ENCODE data around the gene EHHADH. TPM values are rescaled to one million over a fixed set of nuclear protein-coding genes. Genes with fewer than 3 reads are reported as not detected.

Gene EHHADH
- total and polyA plus RNA-seq, 9 of the 15 experiments (the other 6 are each of a cell fraction or from before 2014, with no cell fraction given): 3.6 to 6.4 (median 5.4) TPM

- TF ChIP-seq SAP30 (IDR thresholded peaks at IDR 0.05; ENCODE audit: borderline replicate concordance, insufficient read depth, low read depth, low read length, poor library complexity, severe bottlenecking) (peak; percentile 23), POLR2H (tag; IDR thresholded peaks at IDR 0.05; ENCODE audit: low read depth) (no peak), PHB2 (IDR thresholded peaks at IDR 0.05; ENCODE audit: low read depth) (no peak), XRCC3 (IDR thresholded peaks at IDR 0.05) (no peak), MBD1 (CRISPR knock-in tag; IDR thresholded peaks at IDR 0.05) (no peak), HMGN3 (IDR thresholded peaks at IDR 0.05; ENCODE audit: borderline replicate concordance, extremely low read depth, insufficient read length, low read depth, low read length) (no peak), POU5F1 (IDR thresholded peaks at IDR 0.05; ENCODE audit: borderline replicate concordance, low read depth, low read length, partially characterized antibody) (no peak), ZC3H4 (CRISPR knock-in tag; IDR thresholded peaks at IDR 0.05; ENCODE audit: borderline replicate concordance) (no peak), ZNF830 (CRISPR knock-in tag; IDR thresholded peaks at IDR 0.05) (0 out of 2 replicates have a peak, but pooled peaks have one; percentile 26), ARNT (IDR thresholded peaks at IDR 0.05) (0 out of 4 replicates have a peak, but pooled peaks of 1 of the 2 experiments have one; percentile 13), LEF1 (IDR thresholded peaks at IDR 0.05) (peak; percentile 75), SP2 (IDR thresholded peaks at IDR 0.05; ENCODE audit: extremely low read depth, low read depth, low read length, poor library complexity, severe bottlenecking) (no peak), TRIM24 (IDR thresholded peaks at IDR 0.05) (peak; percentile 23 to 72; a peak in 2 of 4 replicates), NRF1 (conservative IDR thresholded peaks at IDR 0.05 in 1 of 2, IDR thresholded peaks at IDR 0.05 in 1 of 2) (peak in 1 of 2 experiments; percentile 40; a peak in 3 of 4 replicates)
- TF ChIP-seq, protein P1, sequence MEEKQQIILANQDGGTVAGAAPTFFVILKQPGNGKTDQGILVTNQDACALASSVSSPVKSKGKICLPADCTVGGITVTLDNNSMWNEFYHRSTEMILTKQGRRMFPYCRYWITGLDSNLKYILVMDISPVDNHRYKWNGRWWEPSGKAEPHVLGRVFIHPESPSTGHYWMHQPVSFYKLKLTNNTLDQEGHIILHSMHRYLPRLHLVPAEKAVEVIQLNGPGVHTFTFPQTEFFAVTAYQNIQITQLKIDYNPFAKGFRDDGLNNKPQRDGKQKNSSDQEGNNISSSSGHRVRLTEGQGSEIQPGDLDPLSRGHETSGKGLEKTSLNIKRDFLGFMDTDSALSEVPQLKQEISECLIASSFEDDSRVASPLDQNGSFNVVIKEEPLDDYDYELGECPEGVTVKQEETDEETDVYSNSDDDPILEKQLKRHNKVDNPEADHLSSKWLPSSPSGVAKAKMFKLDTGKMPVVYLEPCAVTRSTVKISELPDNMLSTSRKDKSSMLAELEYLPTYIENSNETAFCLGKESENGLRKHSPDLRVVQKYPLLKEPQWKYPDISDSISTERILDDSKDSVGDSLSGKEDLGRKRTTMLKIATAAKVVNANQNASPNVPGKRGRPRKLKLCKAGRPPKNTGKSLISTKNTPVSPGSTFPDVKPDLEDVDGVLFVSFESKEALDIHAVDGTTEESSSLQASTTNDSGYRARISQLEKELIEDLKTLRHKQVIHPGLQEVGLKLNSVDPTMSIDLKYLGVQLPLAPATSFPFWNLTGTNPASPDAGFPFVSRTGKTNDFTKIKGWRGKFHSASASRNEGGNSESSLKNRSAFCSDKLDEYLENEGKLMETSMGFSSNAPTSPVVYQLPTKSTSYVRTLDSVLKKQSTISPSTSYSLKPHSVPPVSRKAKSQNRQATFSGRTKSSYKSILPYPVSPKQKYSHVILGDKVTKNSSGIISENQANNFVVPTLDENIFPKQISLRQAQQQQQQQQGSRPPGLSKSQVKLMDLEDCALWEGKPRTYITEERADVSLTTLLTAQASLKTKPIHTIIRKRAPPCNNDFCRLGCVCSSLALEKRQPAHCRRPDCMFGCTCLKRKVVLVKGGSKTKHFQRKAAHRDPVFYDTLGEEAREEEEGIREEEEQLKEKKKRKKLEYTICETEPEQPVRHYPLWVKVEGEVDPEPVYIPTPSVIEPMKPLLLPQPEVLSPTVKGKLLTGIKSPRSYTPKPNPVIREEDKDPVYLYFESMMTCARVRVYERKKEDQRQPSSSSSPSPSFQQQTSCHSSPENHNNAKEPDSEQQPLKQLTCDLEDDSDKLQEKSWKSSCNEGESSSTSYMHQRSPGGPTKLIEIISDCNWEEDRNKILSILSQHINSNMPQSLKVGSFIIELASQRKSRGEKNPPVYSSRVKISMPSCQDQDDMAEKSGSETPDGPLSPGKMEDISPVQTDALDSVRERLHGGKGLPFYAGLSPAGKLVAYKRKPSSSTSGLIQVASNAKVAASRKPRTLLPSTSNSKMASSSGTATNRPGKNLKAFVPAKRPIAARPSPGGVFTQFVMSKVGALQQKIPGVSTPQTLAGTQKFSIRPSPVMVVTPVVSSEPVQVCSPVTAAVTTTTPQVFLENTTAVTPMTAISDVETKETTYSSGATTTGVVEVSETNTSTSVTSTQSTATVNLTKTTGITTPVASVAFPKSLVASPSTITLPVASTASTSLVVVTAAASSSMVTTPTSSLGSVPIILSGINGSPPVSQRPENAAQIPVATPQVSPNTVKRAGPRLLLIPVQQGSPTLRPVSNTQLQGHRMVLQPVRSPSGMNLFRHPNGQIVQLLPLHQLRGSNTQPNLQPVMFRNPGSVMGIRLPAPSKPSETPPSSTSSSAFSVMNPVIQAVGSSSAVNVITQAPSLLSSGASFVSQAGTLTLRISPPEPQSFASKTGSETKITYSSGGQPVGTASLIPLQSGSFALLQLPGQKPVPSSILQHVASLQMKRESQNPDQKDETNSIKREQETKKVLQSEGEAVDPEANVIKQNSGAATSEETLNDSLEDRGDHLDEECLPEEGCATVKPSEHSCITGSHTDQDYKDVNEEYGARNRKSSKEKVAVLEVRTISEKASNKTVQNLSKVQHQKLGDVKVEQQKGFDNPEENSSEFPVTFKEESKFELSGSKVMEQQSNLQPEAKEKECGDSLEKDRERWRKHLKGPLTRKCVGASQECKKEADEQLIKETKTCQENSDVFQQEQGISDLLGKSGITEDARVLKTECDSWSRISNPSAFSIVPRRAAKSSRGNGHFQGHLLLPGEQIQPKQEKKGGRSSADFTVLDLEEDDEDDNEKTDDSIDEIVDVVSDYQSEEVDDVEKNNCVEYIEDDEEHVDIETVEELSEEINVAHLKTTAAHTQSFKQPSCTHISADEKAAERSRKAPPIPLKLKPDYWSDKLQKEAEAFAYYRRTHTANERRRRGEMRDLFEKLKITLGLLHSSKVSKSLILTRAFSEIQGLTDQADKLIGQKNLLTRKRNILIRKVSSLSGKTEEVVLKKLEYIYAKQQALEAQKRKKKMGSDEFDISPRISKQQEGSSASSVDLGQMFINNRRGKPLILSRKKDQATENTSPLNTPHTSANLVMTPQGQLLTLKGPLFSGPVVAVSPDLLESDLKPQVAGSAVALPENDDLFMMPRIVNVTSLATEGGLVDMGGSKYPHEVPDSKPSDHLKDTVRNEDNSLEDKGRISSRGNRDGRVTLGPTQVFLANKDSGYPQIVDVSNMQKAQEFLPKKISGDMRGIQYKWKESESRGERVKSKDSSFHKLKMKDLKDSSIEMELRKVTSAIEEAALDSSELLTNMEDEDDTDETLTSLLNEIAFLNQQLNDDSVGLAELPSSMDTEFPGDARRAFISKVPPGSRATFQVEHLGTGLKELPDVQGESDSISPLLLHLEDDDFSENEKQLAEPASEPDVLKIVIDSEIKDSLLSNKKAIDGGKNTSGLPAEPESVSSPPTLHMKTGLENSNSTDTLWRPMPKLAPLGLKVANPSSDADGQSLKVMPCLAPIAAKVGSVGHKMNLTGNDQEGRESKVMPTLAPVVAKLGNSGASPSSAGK (IDR thresholded peaks at IDR 0.05): peak; percentile 91
Measured at GRCh38 chr3:185175370-185175987, 78.4 kb downstream of the EHHADH start (continued).

Measured in K562 (cell line).